ENCODE data around the gene CENPM. TPM values are rescaled to one million over a fixed set of nuclear protein-coding genes. Genes with fewer than 3 reads are reported as not detected.

CENPM gene
- total RNA-seq, 1 donor from 2014 or later = 2.0 TPM

DNA sequence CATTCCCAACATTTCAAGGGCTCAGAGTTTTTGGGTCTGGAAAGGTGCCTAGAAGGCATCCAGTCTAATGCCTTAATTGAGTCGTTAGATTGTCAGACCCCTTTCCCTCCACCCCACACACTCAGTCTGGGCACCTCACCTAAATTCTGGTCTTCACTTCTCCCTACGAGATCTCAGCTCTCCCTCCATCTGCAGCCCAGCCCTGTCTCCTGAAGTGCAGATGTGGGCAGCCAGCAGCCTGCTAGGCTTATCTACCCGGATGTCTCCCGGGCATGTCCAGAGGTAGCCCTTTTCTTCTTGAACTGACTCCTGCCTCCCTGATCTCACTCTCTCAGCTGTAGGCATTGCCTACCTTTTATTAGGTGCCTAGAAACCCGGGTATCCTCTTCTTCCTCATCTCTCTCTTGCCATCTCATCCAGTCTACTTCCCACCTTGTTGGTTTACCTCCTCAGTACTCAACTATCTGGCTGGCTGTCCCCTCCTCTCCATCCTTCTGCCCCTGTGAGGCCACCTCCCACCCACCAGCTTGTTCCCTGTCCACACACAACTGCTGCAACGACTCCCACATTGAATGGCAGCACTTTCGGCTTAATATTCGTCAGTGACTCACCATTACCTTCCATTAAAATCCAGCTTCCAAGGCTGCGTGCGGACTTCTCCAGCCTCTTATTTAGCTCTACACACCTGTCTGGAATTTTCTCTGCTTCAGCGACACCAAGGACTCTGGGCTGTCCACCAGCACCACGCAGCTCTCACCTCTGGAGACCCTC lies 28.5 kb upstream of the CENPM start:
- no peak overlapping the region for H3K27ac ChIP-seq (ENCODE audit: low read depth, low read length)
- H2AFZ ChIP-seq (ENCODE audit: low read depth, low read length) = no peak overlapping the region
- H3K79me2 ChIP-seq (ENCODE audit: insufficient read depth, low read length) = no peaks in the 10 kb centered on the region
- H3K4me1 Mint-ChIP-seq (ENCODE audit: low read depth, unreplicated experiment) = peaks cover 3% of the 10 kb centered on the region
- no peak overlapping the region for H3K4me3 ChIP-seq (ENCODE audit: insufficient read depth, low read depth, low read length)
- H3K9me3 ChIP-seq (ENCODE audit: insufficient read depth, low read depth, low read length) = no peaks in the 10 kb centered on the region
- H3K4me3 Mint-ChIP-seq (ENCODE audit: unreplicated experiment) = peak overlapping the region; percentile 83
- H3K27me3 Mint-ChIP-seq (ENCODE audit: low read depth, unreplicated experiment) = peaks cover 68% of the 10 kb centered on the region
- no peak overlapping the region for H3K4me2 ChIP-seq (ENCODE audit: low read length)
- H3K4me1 ChIP-seq (ENCODE audit: insufficient read depth, low read length) = peaks cover 4% of the 10 kb centered on the region
- peaks cover 4% of the 10 kb centered on the region for H3K9me3 Mint-ChIP-seq (ENCODE audit: unreplicated experiment)
- no peak for TF ChIP-seq EZH2 (IDR thresholded peaks at IDR 0.05; ENCODE audit: insufficient read depth, low read length)
- TF ChIP-seq, protein P1, sequence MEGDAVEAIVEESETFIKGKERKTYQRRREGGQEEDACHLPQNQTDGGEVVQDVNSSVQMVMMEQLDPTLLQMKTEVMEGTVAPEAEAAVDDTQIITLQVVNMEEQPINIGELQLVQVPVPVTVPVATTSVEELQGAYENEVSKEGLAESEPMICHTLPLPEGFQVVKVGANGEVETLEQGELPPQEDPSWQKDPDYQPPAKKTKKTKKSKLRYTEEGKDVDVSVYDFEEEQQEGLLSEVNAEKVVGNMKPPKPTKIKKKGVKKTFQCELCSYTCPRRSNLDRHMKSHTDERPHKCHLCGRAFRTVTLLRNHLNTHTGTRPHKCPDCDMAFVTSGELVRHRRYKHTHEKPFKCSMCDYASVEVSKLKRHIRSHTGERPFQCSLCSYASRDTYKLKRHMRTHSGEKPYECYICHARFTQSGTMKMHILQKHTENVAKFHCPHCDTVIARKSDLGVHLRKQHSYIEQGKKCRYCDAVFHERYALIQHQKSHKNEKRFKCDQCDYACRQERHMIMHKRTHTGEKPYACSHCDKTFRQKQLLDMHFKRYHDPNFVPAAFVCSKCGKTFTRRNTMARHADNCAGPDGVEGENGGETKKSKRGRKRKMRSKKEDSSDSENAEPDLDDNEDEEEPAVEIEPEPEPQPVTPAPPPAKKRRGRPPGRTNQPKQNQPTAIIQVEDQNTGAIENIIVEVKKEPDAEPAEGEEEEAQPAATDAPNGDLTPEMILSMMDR (IDR thresholded peaks at IDR 0.05; ENCODE audit: insufficient read depth, low read depth, low read length) = no peak
- H4K20me1 ChIP-seq (ENCODE audit: insufficient read depth, low read length) = no peaks in the 10 kb centered on the region
- FAIRE-seq = no peak
- H3K27me3 ChIP-seq (ENCODE audit: insufficient read depth, low read length) = peaks cover 39% of the 10 kb centered on the region
- DNase-seq (ENCODE audit: low read depth) = no peak
- no peak overlapping the region for H3K27ac Mint-ChIP-seq (ENCODE audit: unreplicated experiment)
- H3K9ac ChIP-seq (ENCODE audit: low read length) = no peak overlapping the region
- H3K36me3 ChIP-seq (ENCODE audit: insufficient read depth, low read length) = no peaks in the 10 kb centered on the region
- H3K36me3 Mint-ChIP-seq (ENCODE audit: low read depth, unreplicated experiment) = no peaks in the 10 kb centered on the region

DNA sequence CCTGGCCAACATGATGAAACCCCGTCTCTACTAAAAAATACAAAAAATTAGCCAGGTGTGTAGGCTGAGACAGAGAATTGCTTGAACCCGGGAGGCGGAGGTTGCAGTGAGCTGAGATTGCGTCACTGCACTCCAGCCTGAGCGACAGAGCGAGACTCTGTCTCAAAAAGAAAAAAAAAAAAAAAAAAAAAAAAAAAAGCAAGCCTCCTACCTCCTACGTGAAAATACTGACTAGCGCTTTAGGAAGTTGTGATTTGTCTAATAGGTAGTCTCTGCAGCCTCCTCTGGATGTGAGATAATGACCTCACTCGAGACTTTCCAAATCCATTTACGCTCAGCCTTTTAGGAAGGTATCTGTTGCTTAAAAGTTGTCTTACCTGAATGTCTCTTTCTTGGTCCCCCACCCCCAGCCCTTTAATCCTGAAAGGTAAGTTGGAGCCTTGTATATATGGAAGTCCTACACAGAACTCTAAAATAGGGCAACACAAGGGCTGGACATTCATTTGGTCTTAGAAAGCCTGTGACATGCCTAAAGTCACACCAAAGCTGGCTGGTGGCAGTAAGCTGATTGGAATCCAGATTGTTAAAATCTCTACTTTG lies 27.8 kb upstream of the CENPM start:
- Mint-ChIP-seq H3K27ac (ENCODE audit: unreplicated experiment) (no peak overlapping the region), H3K4me1 (ENCODE audit: low read depth, unreplicated experiment) (peaks cover 3% of the 10 kb centered on the region), H3K4me3 (ENCODE audit: unreplicated experiment) (no peak overlapping the region), H3K27me3 (ENCODE audit: low read depth, unreplicated experiment) (peaks cover 71% of the 10 kb centered on the region), H3K36me3 (ENCODE audit: low read depth, unreplicated experiment) (no peaks in the 10 kb centered on the region), H3K9me3 (ENCODE audit: unreplicated experiment) (peaks cover 4% of the 10 kb centered on the region)
- H3K79me2 ChIP-seq (ENCODE audit: insufficient read depth, low read length) = no peaks in the 10 kb centered on the region
- DNase-seq (ENCODE audit: low read depth) (no peak), FAIRE-seq (no peak)
- H3K4me2 ChIP-seq (ENCODE audit: low read length) = no peak overlapping the region
- no peak overlapping the region for H2AFZ ChIP-seq (ENCODE audit: low read depth, low read length)
- H3K9me3 ChIP-seq (ENCODE audit: insufficient read depth, low read depth, low read length) = no peaks in the 10 kb centered on the region
- TF ChIP-seq, protein P1 (IDR thresholded peaks at IDR 0.05; ENCODE audit: insufficient read depth, low read depth, low read length) = no peak
- no peak for TF ChIP-seq EZH2 (IDR thresholded peaks at IDR 0.05; ENCODE audit: insufficient read depth, low read length)
- no peaks in the 10 kb centered on the region for H3K36me3 ChIP-seq (ENCODE audit: insufficient read depth, low read length)
- H3K4me1 ChIP-seq (ENCODE audit: insufficient read depth, low read length) = peaks cover 4% of the 10 kb centered on the region
- H3K9ac ChIP-seq (ENCODE audit: low read length) = no peak overlapping the region
- peaks cover 39% of the 10 kb centered on the region for H3K27me3 ChIP-seq (ENCODE audit: insufficient read depth, low read length)
- H3K27ac ChIP-seq (ENCODE audit: low read depth, low read length) = no peak overlapping the region
- no peak overlapping the region for H3K4me3 ChIP-seq (ENCODE audit: insufficient read depth, low read depth, low read length)
- H4K20me1 ChIP-seq (ENCODE audit: insufficient read depth, low read length) = no peaks in the 10 kb centered on the region

DNA sequence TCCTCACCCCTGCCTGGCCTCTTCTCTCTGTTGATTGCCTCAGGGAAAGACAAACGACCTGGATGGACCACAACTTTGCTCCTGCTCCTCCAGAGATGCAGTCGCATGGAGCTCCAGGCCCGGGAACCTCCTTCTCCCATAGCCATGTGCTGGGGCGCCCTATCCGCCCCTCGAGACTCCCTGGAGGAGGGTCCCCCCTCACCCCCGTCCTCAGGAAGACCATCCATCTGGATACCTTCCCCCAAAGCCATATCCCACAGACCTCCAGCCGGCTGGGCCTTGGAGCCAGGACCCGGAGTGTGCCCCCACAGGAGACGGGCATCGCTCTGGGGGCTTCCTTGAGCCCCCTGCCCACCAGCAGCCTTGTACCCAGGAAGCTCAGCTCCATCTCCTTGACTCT lies 24.5 kb upstream of the CENPM start:
- no peaks in the 10 kb centered on the region for H3K36me3 ChIP-seq (ENCODE audit: insufficient read depth, low read length)
- H3K4me2 ChIP-seq (ENCODE audit: low read length) = no peak overlapping the region
- Mint-ChIP-seq H3K4me3 (ENCODE audit: unreplicated experiment) (no peak overlapping the region), H3K4me1 (ENCODE audit: low read depth, unreplicated experiment) (peaks cover 8% of the 10 kb centered on the region), H3K36me3 (ENCODE audit: low read depth, unreplicated experiment) (no peaks in the 10 kb centered on the region), H3K27me3 (ENCODE audit: low read depth, unreplicated experiment) (peaks cover 46% of the 10 kb centered on the region), H3K9me3 (ENCODE audit: unreplicated experiment) (peaks cover 4% of the 10 kb centered on the region), H3K27ac (ENCODE audit: unreplicated experiment) (no peak overlapping the region)
- H2AFZ ChIP-seq (ENCODE audit: low read depth, low read length) = no peak overlapping the region
- no peak overlapping the region for H3K4me3 ChIP-seq (ENCODE audit: insufficient read depth, low read depth, low read length)
- DNase-seq (ENCODE audit: low read depth) = no peak
- FAIRE-seq = no peak
- TF ChIP-seq, protein P1 (IDR thresholded peaks at IDR 0.05; ENCODE audit: insufficient read depth, low read depth, low read length) = no peak
- TF ChIP-seq EZH2 (IDR thresholded peaks at IDR 0.05; ENCODE audit: insufficient read depth, low read length) = no peak
- H3K27ac ChIP-seq (ENCODE audit: low read depth, low read length) = no peak overlapping the region
- no peak overlapping the region for H3K9ac ChIP-seq (ENCODE audit: low read length)
- H4K20me1 ChIP-seq (ENCODE audit: insufficient read depth, low read length) = no peaks in the 10 kb centered on the region
- no peaks in the 10 kb centered on the region for H3K9me3 ChIP-seq (ENCODE audit: insufficient read depth, low read depth, low read length)
- H3K79me2 ChIP-seq (ENCODE audit: insufficient read depth, low read length) = no peaks in the 10 kb centered on the region
- H3K27me3 ChIP-seq (ENCODE audit: insufficient read depth, low read length) = peaks cover 24% of the 10 kb centered on the region
- peaks cover 6% of the 10 kb centered on the region for H3K4me1 ChIP-seq (ENCODE audit: insufficient read depth, low read length)

Measured in astrocyte (in vitro differentiated cells and primary cell).